NB4 (cell line): ENCODE data around the gene FTO.

Experiments used
- DNase-seq: peaks from one replicate; pipeline ENCODE4 v3.0.0; 2010; ENCODE audit warnings: low read depth
- H3K4me3 ChIP-seq: one replicate; pipeline ENCODE4 v1.5.1; 2011; ENCODE audit warnings: mild to moderate bottlenecking, low read depth, low read length, moderate library complexity
- MYC ChIP-seq: IDR thresholded peaks from 2 replicates; pipeline ENCODE4 v1.6.1; 2011; ENCODE audit warnings: low read depth, low read length
- POLR2A ChIP-seq: IDR thresholded peaks from 2 replicates; pipeline ENCODE4 v1.6.1; 2011; ENCODE audit warnings: mild to moderate bottlenecking; ENCODE audit not compliant: insufficient read length; ENCODE audit errors: extremely low read depth
- TF ChIP-seq, protein P1 (sequence below): IDR thresholded peaks from one replicate; pipeline ENCODE4 v1.5.1; 2012; ENCODE audit warnings: low read depth, low read length
- TF ChIP-seq, protein P2 (sequence below): IDR thresholded peaks from 2 replicates; pipeline ENCODE4 v1.6.1; 2011; ENCODE audit warnings: low read depth, low read length

The FTO gene

GRCh38 chr16:54145881-54146280 is 441.9 kb downstream of the FTO start:
- TF ChIP-seq, protein P1, sequence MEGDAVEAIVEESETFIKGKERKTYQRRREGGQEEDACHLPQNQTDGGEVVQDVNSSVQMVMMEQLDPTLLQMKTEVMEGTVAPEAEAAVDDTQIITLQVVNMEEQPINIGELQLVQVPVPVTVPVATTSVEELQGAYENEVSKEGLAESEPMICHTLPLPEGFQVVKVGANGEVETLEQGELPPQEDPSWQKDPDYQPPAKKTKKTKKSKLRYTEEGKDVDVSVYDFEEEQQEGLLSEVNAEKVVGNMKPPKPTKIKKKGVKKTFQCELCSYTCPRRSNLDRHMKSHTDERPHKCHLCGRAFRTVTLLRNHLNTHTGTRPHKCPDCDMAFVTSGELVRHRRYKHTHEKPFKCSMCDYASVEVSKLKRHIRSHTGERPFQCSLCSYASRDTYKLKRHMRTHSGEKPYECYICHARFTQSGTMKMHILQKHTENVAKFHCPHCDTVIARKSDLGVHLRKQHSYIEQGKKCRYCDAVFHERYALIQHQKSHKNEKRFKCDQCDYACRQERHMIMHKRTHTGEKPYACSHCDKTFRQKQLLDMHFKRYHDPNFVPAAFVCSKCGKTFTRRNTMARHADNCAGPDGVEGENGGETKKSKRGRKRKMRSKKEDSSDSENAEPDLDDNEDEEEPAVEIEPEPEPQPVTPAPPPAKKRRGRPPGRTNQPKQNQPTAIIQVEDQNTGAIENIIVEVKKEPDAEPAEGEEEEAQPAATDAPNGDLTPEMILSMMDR, result no peak
- TF ChIP-seq POLR2A, result no peak
- no peak for TF ChIP-seq MYC
- TF ChIP-seq, protein P2, sequence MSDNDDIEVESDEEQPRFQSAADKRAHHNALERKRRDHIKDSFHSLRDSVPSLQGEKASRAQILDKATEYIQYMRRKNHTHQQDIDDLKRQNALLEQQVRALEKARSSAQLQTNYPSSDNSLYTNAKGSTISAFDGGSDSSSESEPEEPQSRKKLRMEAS, result no peak
- H3K4me3 ChIP-seq, result no peak overlapping the region
- DNase-seq, result no peak

DNA sequence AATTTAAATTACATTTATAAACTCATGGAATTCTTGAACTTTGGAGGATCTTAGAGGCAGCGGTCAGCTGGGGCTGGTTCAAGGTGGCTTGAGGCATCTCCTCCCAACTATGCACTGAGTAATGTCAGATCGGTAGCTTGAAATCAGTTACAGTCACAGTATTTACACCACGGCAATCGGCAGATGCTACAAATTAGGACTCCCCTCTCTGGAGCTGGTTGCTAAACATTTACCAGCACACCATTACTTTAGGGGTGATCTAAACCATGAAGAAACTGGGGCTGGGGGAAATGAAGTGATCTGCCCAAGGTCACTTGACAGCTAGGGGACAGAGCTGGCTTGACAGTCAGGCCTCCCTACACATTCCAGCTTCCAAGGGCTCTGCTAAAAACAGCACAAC is 445.0 kb downstream of the FTO start:
- no peak for TF ChIP-seq MYC
- TF ChIP-seq POLR2A, result no peak
- TF ChIP-seq, protein P2, result no peak
- TF ChIP-seq, protein P1, result no peak
- no peak for DNase-seq
- H3K4me3 ChIP-seq, result no peak overlapping the region

GRCh38 chr16:54150861-54151260 is 446.9 kb downstream of the FTO start:
- H3K4me3 ChIP-seq, result no peak overlapping the region
- DNase-seq, result no peak
- no peak for TF ChIP-seq MYC
- TF ChIP-seq POLR2A, result no peak
- TF ChIP-seq, protein P2, result no peak
- TF ChIP-seq, protein P1, result no peak

DNA sequence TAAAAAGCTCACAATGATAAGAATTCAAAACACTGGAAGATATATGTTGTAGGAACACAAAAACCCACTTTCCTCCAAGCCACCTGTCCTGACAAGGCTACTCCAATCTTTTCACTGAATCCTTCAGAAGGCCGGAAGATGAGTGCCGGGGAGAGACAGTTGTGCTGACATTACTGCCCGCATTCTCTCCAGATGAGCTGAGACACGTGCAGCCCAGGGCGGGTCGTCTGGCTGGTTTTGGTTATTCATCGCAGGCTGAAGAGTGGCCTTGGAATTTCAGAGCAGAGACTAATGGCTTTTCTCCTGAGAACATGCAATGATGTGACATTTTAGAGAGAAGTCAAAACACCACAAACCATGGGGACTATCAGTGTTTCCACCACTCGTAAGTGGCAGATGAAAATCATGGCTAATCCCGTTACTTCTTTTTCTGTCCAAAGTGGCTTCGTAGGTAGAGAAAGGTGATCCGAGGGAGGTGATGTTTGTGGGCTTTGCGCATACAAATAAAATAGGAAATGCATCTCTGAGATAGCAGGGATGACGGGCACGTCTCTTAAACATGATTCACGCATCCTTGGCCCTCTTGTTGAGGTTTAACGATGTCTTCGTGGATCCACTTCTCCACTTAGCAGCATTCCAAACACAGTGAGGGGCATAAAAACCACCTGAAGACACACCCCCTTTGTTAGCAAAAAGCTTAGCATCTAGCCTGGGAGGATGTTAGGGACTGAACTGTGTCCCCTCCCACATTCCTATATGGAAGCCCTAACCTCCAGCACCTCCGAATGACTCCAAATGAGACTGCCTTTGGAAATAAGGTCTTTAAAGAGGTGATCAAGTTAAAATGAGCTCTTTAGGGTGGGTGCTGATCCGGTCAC is 448.6 kb downstream of the FTO start:
- no peak overlapping the region for H3K4me3 ChIP-seq
- no peak for TF ChIP-seq MYC
- TF ChIP-seq POLR2A, result no peak
- TF ChIP-seq, protein P1, result no peak
- TF ChIP-seq, protein P2, result no peak
- no peak for DNase-seq

- H3K4me3 ChIP-seq, result no peak overlapping the region
- DNase-seq, result no peak
- TF ChIP-seq, protein P2, result no peak
- TF ChIP-seq, protein P1, result no peak
- TF ChIP-seq MYC, result no peak
- no peak for TF ChIP-seq POLR2A
Observed at GRCh38 chr16:54153240-54153934, 449.4 kb downstream of the FTO start.
